GM18502 (cell line): ENCODE results near the gene TMEM119.

Experiments
- ATAC-seq: cut with Tn5 transposase; IDR thresholded peaks from one replicate; pipeline ENCODE4 v1.9.1; 2021; ENCODE audit warnings: mild to moderate bottlenecking; ENCODE audit not compliant: unreplicated experiment, poor library complexity

The TMEM119 gene

GRCh38 chr12:108618079-108618952 is 20.4 kb upstream of the TMEM119 start:
- peak; percentile 40 for ATAC-seq

GRCh38 chr12:108616941-108617858 is 19.3 kb upstream of the TMEM119 start:
- ATAC-seq, result peak; percentile 82

- ATAC-seq, result no peak
Measured at GRCh38 chr12:108616359-108616758, 18.5 kb upstream of the TMEM119 start.

GRCh38 chr12:108615918-108616317 is 18.0 kb upstream of the TMEM119 start:
- no peak for ATAC-seq

GRCh38 chr12:108614639-108615038 is 16.8 kb upstream of the TMEM119 start:
- no peak for ATAC-seq

- ATAC-seq, result no peak
Measured at GRCh38 chr12:108614041-108614440, 16.2 kb upstream of the TMEM119 start.

GRCh38 chr12:108613548-108613947 is 15.7 kb upstream of the TMEM119 start:
- ATAC-seq, result no peak

GRCh38 chr12:108612788-108613282 is 15.0 kb upstream of the TMEM119 start:
- no peak for ATAC-seq

GRCh38 chr12:108611884-108612415 is 14.1 kb upstream of the TMEM119 start:
- no peak for ATAC-seq

- no peak for ATAC-seq
Measured at GRCh38 chr12:108610856-108611605, 13.1 kb upstream of the TMEM119 start.

GRCh38 chr12:108610336-108610815 is 12.5 kb upstream of the TMEM119 start:
- ATAC-seq, result no peak

GRCh38 chr12:108609537-108610335 is 11.9 kb upstream of the TMEM119 start:
- peak; percentile 50 for ATAC-seq

- no peak for ATAC-seq
Measured at GRCh38 chr12:108608616-108609015, 10.7 kb upstream of the TMEM119 start.

- no peak for ATAC-seq
Measured at GRCh38 chr12:108607981-108608600, 10.2 kb upstream of the TMEM119 start.

- no peak for ATAC-seq
Measured at GRCh38 chr12:108606492-108606891, 8.6 kb upstream of the TMEM119 start.

- no peak for ATAC-seq
Measured at GRCh38 chr12:108605690-108606406, 8.0 kb upstream of the TMEM119 start.

- no peak for ATAC-seq
Measured at GRCh38 chr12:108605000-108605689, 7.3 kb upstream of the TMEM119 start.
